Suprapubic skin (tissue), 4 donors: ENCODE results near the gene BRPF1. TPM values are rescaled to one million over a fixed set of nuclear protein-coding genes. Genes with fewer than 3 reads are reported as not detected.

ENCODE experiments used
- DNase-seq, 2 donors: peaks; one replicate each; pipeline ENCODE4 v3.0.0-alpha.2; 2019; ENCODE audit warnings: low spot score in 2 of 2
- H3K27ac ChIP-seq: fragments of 200-600 bp; sonication (generic); one replicate; pipeline ENCODE4 v1.5.1; 2019
- H3K27me3 ChIP-seq: fragments of 200-600 bp; sonication (generic); one replicate; pipeline ENCODE4 v1.5.1; 2019
- H3K36me3 ChIP-seq: fragments of 200-600 bp; sonication (generic); one replicate; pipeline ENCODE4 v1.5.1; 2019
- H3K4me1 ChIP-seq: fragments of 200-600 bp; sonication (generic); one replicate; pipeline ENCODE4 v1.5.1; 2019
- H3K4me3 ChIP-seq: fragments of 200-600 bp; sonication (generic); one replicate; pipeline ENCODE4 v1.5.1; 2019; ENCODE audit warnings: mild to moderate bottlenecking
- H3K9me3 ChIP-seq: fragments of 200-600 bp; sonication (generic); one replicate; pipeline ENCODE4 v1.5.1; 2019
- EP300 ChIP-seq: sonication (generic); formaldehyde crosslinking; IDR thresholded peaks from one replicate; pipeline ENCODE4 v1.6.1; 2017; ENCODE audit warnings: antibody characterized with exemption
- POLR2A ChIP-seq, 2 donors: fragments of 450-650 bp; IDR thresholded peaks; one replicate each; pipeline ENCODE4 v1.6.1; 2017; ENCODE audit warnings: antibody characterized with exemption in 2 of 2, mild to moderate bottlenecking in 2 of 2, moderate library complexity in 2 of 2
- POLR2AphosphoS5 ChIP-seq, 3 donors: sonication (generic); formaldehyde crosslinking; IDR thresholded peaks; one replicate each; pipeline ENCODE4 v1.6.1; 2017; ENCODE audit warnings: antibody characterized with exemption in 3 of 3
- WGBS: methylation state at CpG from one replicate; pipeline ENCODE4 v1.1.5; 2018; 5-methylcytosine and 5-hydroxymethylcytosine counted together
- total RNA-seq, 4 donors: library from RNA; depleted of rRNA; stranded (reverse); fragments of >200 nt; gene quantifications; one replicate each; pipeline ENCODE4 v1.1.0, GENCODE V29; 2016
- TF ChIP-seq, protein P1 (sequence below), 2 donors: fragments of 200-600 bp in 1 of 2; fragments of 450-650 bp in 1 of 2; sonication (generic) in 1 of 2; IDR thresholded peaks; one replicate each; pipeline ENCODE4 v1.5.1; 2016 to 2019; ENCODE audit warnings: antibody characterized with exemption in 2 of 2, mild to moderate bottlenecking in 1 of 2, moderate library complexity in 1 of 2

The BRPF1 gene
- 10 to 100 TPM; 24.6 to 35.6 (median 29.4) TPM for total RNA-seq

- H3K4me3 ChIP-seq: peak within 1 kb of the TSS; percentile 96
- 2% methylated on average over 14 of the region's 88 CpGs for WGBS
- H3K36me3 ChIP-seq: peaks cover 11% of the 10 kb centered on the region
- peaks cover 26% of the 10 kb centered on the region for H3K4me1 ChIP-seq
- peak within 1 kb of the TSS; percentile 99 for H3K27ac ChIP-seq
- no peaks in the 10 kb centered on the region for H3K9me3 ChIP-seq
- H3K27me3 ChIP-seq: no peaks in the 10 kb centered on the region
- TF ChIP-seq POLR2A (IDR thresholded peaks at IDR 0.05): no peak
- peak in 2 of 3 donors; percentile 45 to 61 for TF ChIP-seq POLR2AphosphoS5 (IDR thresholded peaks at IDR 0.05)
- TF ChIP-seq, protein P1, sequence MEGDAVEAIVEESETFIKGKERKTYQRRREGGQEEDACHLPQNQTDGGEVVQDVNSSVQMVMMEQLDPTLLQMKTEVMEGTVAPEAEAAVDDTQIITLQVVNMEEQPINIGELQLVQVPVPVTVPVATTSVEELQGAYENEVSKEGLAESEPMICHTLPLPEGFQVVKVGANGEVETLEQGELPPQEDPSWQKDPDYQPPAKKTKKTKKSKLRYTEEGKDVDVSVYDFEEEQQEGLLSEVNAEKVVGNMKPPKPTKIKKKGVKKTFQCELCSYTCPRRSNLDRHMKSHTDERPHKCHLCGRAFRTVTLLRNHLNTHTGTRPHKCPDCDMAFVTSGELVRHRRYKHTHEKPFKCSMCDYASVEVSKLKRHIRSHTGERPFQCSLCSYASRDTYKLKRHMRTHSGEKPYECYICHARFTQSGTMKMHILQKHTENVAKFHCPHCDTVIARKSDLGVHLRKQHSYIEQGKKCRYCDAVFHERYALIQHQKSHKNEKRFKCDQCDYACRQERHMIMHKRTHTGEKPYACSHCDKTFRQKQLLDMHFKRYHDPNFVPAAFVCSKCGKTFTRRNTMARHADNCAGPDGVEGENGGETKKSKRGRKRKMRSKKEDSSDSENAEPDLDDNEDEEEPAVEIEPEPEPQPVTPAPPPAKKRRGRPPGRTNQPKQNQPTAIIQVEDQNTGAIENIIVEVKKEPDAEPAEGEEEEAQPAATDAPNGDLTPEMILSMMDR (IDR thresholded peaks at IDR 0.05): peak in 1 of 2 donors; percentile 6
- peak; percentile 100 for DNase-seq
Observed at GRCh38 chr3:9731206-9732079, at the start of gene BRPF1. TSS of gene BRPF1 (plus strand) at chr3:9731735. CDS start at chr3:9734141, 2,406 bp downstream.

GRCh38 chr3:9682096-9682495 lies 49.4 kb upstream of the BRPF1 start:
- H3K27ac ChIP-seq: no peak overlapping the region
- no peaks in the 10 kb centered on the region for H3K27me3 ChIP-seq
- H3K4me3 ChIP-seq: no peak overlapping the region
- TF ChIP-seq EP300: no peak
- TF ChIP-seq, protein P1 (IDR thresholded peaks at IDR 0.05): no peak
- no peak for TF ChIP-seq POLR2A (IDR thresholded peaks at IDR 0.05)
- no peak for TF ChIP-seq POLR2AphosphoS5 (IDR thresholded peaks at IDR 0.05)
- no peaks in the 10 kb centered on the region for H3K9me3 ChIP-seq
- H3K4me1 ChIP-seq: no peaks in the 10 kb centered on the region
- WGBS: 81% methylated on average over 6 of the region's 6 CpGs
- H3K36me3 ChIP-seq: peaks cover 100% of the 10 kb centered on the region
- no peak for DNase-seq

DNA sequence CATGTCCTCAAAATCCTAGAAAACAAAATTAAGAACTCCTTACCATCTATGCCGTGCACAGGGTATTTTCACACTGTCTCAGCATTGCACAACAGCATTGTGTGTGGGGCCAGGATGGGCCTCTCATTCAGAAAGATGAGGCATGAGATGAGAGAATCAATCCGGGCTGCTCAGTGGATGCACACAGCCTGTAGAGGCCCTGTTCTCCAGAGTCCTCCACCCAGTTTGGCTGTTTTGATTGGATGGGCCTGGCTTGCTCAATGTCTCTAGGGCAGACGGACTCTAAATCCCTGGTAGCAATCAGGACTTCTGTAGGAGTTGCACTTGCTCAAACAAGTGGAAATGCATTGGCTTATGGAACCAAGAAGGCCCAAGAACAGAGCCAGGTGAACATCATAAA lies 48.1 kb upstream of the BRPF1 start:
- Histone ChIP-seq H3K4me3 (no peak overlapping the region), H3K27ac (no peak overlapping the region), H3K4me1 (no peaks in the 10 kb centered on the region), H3K27me3 (no peaks in the 10 kb centered on the region), H3K9me3 (no peaks in the 10 kb centered on the region), H3K36me3 (peaks cover 100% of the 10 kb centered on the region)
- DNase-seq: no peak
- TF ChIP-seq, protein P1 (IDR thresholded peaks at IDR 0.05): no peak
- WGBS: 87% methylated on average over 3 of the region's 3 CpGs

GRCh38 chr3:9685216-9686049 lies 46.1 kb upstream of the BRPF1 start:
- no peak for TF ChIP-seq EP300
- TF ChIP-seq POLR2A (IDR thresholded peaks at IDR 0.05): no peak
- TF ChIP-seq POLR2AphosphoS5 (IDR thresholded peaks at IDR 0.05): no peak
- TF ChIP-seq, protein P1 (IDR thresholded peaks at IDR 0.05): no peak
- Histone ChIP-seq H3K4me3 (no peak overlapping the region), H3K27me3 (no peaks in the 10 kb centered on the region), H3K36me3 (peaks cover 100% of the 10 kb centered on the region), H3K4me1 (no peaks in the 10 kb centered on the region), H3K9me3 (no peaks in the 10 kb centered on the region), H3K27ac (no peak overlapping the region)
- WGBS: 93% methylated on average over 15 of the region's 18 CpGs
- no peak for DNase-seq

DNA sequence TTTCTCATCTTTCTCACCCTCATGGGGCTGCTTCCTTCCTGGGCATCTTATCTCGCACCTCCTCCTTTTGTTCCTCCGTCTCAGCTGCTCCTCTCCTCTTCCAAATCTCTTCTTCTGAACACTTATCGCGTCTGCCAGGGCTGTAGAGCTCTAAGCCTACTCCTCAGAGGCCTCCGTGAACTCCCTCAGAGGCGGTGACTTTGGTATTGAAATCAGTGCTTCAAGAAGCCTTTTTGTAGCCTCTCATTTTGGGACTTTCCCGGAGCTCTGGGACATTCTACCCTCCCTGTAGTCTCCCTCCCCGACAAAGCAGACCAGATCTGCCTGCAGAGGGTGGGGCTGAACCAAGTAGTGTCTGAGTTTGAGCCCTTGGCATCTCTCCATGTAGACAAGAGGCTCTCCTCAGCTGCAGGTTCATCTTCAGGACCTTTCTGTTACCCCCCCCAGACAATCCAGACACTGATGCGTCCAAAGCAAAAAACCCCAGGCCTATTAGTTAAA lies 45.4 kb upstream of the BRPF1 start:
- Histone ChIP-seq H3K4me3 (no peak overlapping the region), H3K9me3 (no peaks in the 10 kb centered on the region), H3K4me1 (no peaks in the 10 kb centered on the region), H3K27ac (no peak overlapping the region), H3K36me3 (peaks cover 100% of the 10 kb centered on the region), H3K27me3 (no peaks in the 10 kb centered on the region)
- DNase-seq: no peak
- 90% methylated on average over 9 of the region's 9 CpGs for WGBS
- TF ChIP-seq EP300 (no peak), POLR2AphosphoS5 (IDR thresholded peaks at IDR 0.05) (no peak), POLR2A (IDR thresholded peaks at IDR 0.05) (no peak)
- TF ChIP-seq, protein P1 (IDR thresholded peaks at IDR 0.05): no peak
